GM10266 (cell line): ENCODE measurements around the gene GATB.
A peak's percentile ranks its signal among the peaks of the same experiment; 100 is the strongest.

Source experiments
- DNase-seq: peaks from one replicate; pipeline ENCODE4 v3.0.0; 2012; ENCODE audit errors: extremely low spot score
- CTCF ChIP-seq: IDR thresholded peaks from 2 replicates; pipeline ENCODE4 v1.5.1; 2012; ENCODE audit warnings: mild to moderate bottlenecking, low read depth; ENCODE audit not compliant: control insufficient read depth, insufficient read depth; ENCODE audit errors: missing control alignments

GATB gene

GRCh38 chr4:151806511-151806927 is 45.7 kb upstream of the GATB start:
- no peak for DNase-seq
- TF ChIP-seq CTCF, result no peak

DNA sequence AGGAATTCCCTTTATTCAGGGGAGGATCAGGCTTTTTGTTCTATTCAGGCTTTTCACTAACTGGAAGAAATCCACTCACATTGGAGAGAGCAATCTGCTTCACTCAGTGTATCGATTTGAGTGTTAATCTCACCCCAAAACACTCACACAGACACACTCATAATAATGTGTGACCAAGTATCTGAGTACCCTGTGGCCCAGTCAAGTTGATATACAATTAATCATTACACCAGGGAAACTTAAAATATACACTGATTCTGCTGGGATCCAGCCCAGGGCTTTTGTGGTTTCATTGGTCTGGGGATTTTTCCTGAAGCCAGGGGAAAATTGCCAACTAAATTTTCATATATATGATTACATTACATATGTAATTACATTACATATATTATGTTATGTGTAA is 44.0 kb upstream of the GATB start:
- DNase-seq, result no peak
- TF ChIP-seq CTCF, result no peak

- no peak for DNase-seq
- no peak for TF ChIP-seq CTCF
These were observed 43.4 kb upstream of the GATB start for GRCh38 chr4:151804086-151804630.

GRCh38 chr4:151803246-151803645 is 42.4 kb upstream of the GATB start:
- no peak for TF ChIP-seq CTCF
- no peak for DNase-seq

DNA sequence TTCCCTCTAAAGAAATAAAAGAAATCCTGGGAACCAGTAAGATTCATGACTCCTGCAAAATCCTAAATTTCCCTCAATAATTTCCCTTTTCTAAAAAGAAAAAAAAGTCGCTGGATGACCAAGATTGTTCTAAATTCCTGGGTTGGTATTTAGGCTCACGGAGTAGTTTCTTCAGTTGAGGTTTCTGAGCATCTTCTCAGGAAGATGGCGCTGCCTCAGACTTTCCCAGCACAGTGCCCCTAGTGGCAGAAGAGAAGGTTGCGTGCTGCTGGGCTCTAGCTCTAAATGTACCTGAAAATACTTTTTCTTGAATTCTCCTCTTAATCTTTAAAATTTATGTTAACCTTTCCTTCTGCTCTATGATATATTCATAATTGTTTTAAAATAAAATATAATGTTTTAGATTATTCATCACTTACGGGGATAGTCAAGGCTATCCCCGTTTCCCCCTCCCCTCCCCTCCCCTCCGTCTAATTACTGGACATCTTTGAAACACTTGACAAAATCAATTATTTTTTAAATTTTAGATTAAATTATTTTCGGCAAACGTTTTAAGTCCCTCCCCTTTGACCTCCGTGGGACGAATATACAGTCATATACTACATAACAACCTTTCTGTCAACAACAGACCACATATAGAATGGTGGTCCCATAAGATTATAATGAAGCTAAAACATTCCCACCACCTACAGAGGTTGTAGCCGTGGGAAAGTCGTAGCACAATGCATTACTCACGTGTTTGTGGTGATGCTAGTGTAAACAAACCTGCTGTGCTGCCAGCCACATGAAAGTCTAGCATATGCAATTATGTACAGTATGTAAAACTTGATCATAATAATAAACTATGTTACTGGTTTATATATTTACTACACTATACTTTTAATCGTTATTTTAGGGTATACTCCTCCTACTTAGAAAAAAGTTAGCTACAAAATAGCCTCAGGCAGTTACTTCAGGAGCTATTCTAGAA is 41.0 kb upstream of the GATB start:
- DNase-seq, result peak; percentile 53
- TF ChIP-seq CTCF, result peak; percentile 79

DNA sequence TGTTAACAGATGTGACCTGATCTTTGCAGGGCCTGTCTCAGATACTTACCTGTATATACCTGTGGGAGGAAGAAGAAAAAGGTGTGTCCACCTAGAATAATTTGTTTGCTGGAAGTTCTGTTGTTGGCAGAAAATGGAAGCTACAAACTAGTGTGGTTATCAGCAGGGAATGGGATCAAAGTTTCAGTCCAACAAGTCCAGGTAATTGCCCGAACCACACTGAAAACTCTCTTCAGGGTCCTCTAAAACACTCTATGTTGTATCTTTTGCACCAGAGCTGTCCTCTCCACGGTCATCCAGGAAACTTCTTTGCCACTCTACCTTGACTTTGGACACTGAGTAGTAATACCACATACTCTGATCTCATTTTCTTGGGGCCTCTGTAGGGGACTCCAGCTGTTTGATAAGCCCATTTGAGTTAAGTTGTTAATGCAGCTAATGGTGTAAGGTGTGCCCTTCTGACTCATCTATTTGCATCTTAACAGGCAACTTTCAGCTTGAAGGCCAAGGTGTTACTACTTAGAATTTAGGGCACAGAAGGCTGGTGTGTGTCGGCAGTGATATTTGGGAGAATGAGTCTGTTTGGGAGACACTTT is 38.7 kb upstream of the GATB start:
- DNase-seq, result no peak
- TF ChIP-seq CTCF, result no peak
